PFSK-1 (cell line): ENCODE data around the gene SPRING1.

Experiments used
- FOXP2 ChIP-seq: optimal IDR thresholded peaks from 2 replicates; pipeline ENCODE3; 2011; ENCODE audit warnings: borderline replicate concordance, control low read depth, inconsistent platforms; ENCODE audit not compliant: insufficient read depth; ENCODE audit errors: extremely low read length, extremely low read depth
- POLR2AphosphoS5 ChIP-seq: IDR thresholded peaks from 2 replicates; pipeline ENCODE4 v1.6.1; 2012; ENCODE audit warnings: low read depth, mild to moderate bottlenecking, control low read depth, low read length, moderate library complexity
- REST ChIP-seq, 2 experiments: IDR thresholded peaks; 2 replicates each; pipeline versions ENCODE4 v1.6.1 to v1.8.0; 2011 to 2012; ENCODE audit warnings: low read depth in 2 of 2, low read length in 2 of 2, control low read depth in 1 of 2, inconsistent platforms in 1 of 2, mild to moderate bottlenecking in 1 of 2, moderate library complexity in 1 of 2; ENCODE audit not compliant: insufficient read depth in 1 of 2
- SIN3A ChIP-seq: IDR thresholded peaks from 2 replicates; pipeline ENCODE4 v1.6.1; 2012; ENCODE audit warnings: mild to moderate bottlenecking, low read length, moderate library complexity, borderline replicate concordance; ENCODE audit not compliant: insufficient read depth
- TAF1 ChIP-seq: IDR thresholded peaks from 2 replicates; pipeline ENCODE4 v1.6.1; 2012; ENCODE audit warnings: low read length, control low read depth, borderline replicate concordance; ENCODE audit not compliant: insufficient read depth

The SPRING1 gene

GRCh38 chr12:116693286-116694227 is 44.3 kb downstream of the SPRING1 start:
- TF ChIP-seq FOXP2 (no peak), REST (IDR thresholded peaks at IDR 0.05; ENCODE audit: insufficient read depth in 1 of 2, low read depth in 2 of 2, low read length in 2 of 2) (no peak), POLR2AphosphoS5 (no peak), SIN3A (no peak), TAF1 (no peak)

- TF ChIP-seq SIN3A (no peak), POLR2AphosphoS5 (no peak), FOXP2 (no peak), TAF1 (no peak), REST (IDR thresholded peaks at IDR 0.05; ENCODE audit: insufficient read depth in 1 of 2, low read depth in 2 of 2, low read length in 2 of 2) (no peak)
These were observed 45.3 kb downstream of the SPRING1 start for GRCh38 chr12:116692605-116693004.

- no peak for TF ChIP-seq REST (IDR thresholded peaks at IDR 0.05; ENCODE audit: insufficient read depth in 1 of 2, low read depth in 2 of 2, low read length in 2 of 2)
- TF ChIP-seq SIN3A, result no peak
- no peak for TF ChIP-seq POLR2AphosphoS5
- no peak for TF ChIP-seq FOXP2
- no peak for TF ChIP-seq TAF1
These were observed 46.2 kb downstream of the SPRING1 start for GRCh38 chr12:116691636-116692035.

- TF ChIP-seq SIN3A (no peak), FOXP2 (no peak)
These were observed 46.7 kb downstream of the SPRING1 start for GRCh38 chr12:116691205-116691604.

- TF ChIP-seq REST (IDR thresholded peaks at IDR 0.05; ENCODE audit: insufficient read depth in 1 of 2, low read depth in 2 of 2, low read length in 2 of 2) (no peak), FOXP2 (no peak), TAF1 (no peak), SIN3A (no peak), POLR2AphosphoS5 (no peak)
These were observed 47.7 kb downstream of the SPRING1 start for GRCh38 chr12:116689979-116690744.
